H1 (cell line): ENCODE measurements around the gene NUSAP1. TPM values are rescaled to one million over a fixed set of nuclear protein-coding genes. Genes with fewer than 3 reads are reported as not detected.

ENCODE experiments used
- BACH1 ChIP-seq: IDR thresholded peaks from 2 replicates; pipeline ENCODE4 v1.6.1; 2012; ENCODE audit warnings: low read length, improper control_type of control experiment
- FOSL1 ChIP-seq: IDR thresholded peaks from 2 replicates; pipeline ENCODE4 v1.6.1; 2011; ENCODE audit warnings: mild to moderate bottlenecking, low read depth, low read length, moderate library complexity; ENCODE audit not compliant: insufficient read depth
- POLR2AphosphoS5 ChIP-seq: IDR thresholded peaks from 2 replicates; pipeline ENCODE4 v1.6.1; 2011; ENCODE audit warnings: low read depth, low read length
- SP2 ChIP-seq: IDR thresholded peaks from 2 replicates; pipeline ENCODE4 v1.6.1; 2012; ENCODE audit warnings: mild to moderate bottlenecking, low read length, inconsistent platforms
- SP4 ChIP-seq: IDR thresholded peaks from 2 replicates; pipeline ENCODE4 v1.6.1; 2012; ENCODE audit warnings: low read length, inconsistent platforms
- polyA plus RNA-seq, 7 experiments: library from polyadenylated mRNA; depleted of rRNA in 3 of 7; stranded (reverse) in 5 of 7; unstranded in 2 of 7; fragments of >200 nt in 5 of 7; fragments of 200-250 nt in 2 of 7; gene quantifications; 1 replicate in 5 of 7; 2 replicates in 1 of 7; 4 replicates in 1 of 7; pipeline versions ENCODE4 v1.2.1 to v1.2.3, GENCODE V29; 2011 to 2013; ENCODE audit warnings: missing spikeins in 2 of 7, mixed read lengths in 2 of 7
- total RNA-seq: library from RNA; stranded (reverse); fragmentation: NEBNext Ultra II Directional; extraction: Animal tissue kit (Norgen Biotek cat#: 25700); gene quantifications from 2 replicates; pipeline ENCODE4 v1.2.1, GENCODE V29; 2021

NUSAP1 gene
- total and polyA plus RNA-seq, 2 of the 8 experiments (the other 6 are each of a cell fraction or from before 2014, with no cell fraction given) = 60.8 to 144 TPM

GRCh38 chr15:41301587-41301986 is 31.1 kb upstream of the NUSAP1 start (continued):
- TF ChIP-seq POLR2AphosphoS5 (no peak), FOSL1 (no peak), SP2 (no peak), BACH1 (no peak), SP4 (no peak)
